ENCODE results near the gene FSTL3.
"Not testable (repeated sequence)": the region's sequence is repeated elsewhere in the genome, so short reads cannot be mapped to it uniquely, and the experiment has no call there.

The FSTL3 gene

DNA sequence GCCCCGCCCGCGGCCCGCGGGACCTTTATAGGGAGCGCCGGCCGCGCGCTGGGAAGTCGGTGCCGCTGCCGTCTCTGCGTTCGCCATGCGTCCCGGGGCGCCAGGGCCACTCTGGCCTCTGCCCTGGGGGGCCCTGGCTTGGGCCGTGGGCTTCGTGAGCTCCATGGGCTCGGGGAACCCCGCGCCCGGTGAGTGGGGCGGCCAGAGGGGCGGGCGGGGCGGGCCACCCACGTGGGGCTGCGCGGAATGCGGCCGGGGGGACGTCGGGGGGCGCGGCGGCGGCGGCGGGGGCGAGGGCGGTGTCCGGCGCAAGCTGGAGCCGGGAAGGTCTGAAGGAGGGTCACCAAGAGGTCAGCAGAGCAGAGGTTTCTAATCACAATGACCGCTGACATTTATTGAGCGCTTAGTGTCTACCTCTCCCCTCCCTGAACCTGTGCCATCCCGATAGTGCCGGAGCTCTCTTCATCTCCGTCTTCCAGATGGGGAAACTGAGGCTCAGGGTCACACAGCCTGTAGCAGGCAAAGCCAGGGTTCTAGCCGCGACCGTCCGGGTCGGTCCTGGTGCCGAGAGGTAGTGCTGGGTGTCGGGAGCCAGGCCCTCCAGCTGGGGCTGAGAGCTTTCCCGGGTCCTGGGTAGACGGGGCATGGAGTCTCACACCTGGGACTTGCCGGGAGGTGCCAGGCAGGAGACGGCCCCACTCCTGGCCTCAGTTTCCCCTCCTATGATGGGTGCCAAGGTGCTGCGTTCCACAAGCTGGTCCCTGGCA is at the start of gene FSTL3:
Gene FSTL3, plus strand, starts transcription at position 54 of the 767 bp plus-strand sequence. Its CDS starts 32 bp downstream, at position 86.
- no peak for DNase-seq (ENCODE audit: low read depth in 3 of 3)

DNA sequence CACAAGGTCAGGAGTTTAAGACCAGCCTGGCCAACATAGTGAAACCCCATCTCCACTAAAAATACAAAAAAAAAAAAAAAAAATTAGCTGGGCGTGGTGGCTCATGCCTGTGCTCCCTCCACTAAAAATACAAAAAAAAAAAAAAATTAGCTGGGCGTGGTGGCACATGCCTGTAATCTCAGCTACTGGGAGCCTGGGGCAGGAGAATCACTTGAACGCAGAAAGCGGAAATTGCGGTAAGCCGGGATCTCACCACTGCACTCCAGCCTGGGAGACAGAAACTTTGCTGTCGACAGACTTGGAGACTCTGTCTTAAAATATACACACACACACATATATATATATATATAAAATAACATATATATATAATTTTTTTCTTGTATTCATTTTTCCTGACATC is 49.6 kb upstream of the FSTL3 start:
- not testable (repeated sequence) for DNase-seq (ENCODE audit: low read depth in 3 of 3)

DNA sequence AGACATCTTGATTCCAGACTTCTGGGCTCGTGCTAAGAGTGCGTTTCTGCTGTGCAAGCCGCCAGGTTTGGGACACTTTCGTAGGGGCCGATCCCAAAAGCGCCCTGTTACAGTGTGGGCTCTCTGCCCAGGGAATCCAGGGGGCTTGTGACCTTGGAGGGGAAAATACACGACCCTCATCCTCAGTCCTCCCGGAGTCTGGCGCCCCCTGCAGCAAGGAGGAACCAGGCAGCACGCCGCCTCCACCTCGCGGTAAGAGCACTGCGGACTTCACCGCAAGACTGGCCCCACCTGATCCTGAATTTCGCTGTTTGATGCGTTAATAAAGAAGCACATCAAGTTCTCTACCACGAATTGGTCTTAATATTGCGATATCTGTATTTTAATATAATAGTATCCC is 48.0 kb upstream of the FSTL3 start:
- no peak for DNase-seq (ENCODE audit: low read depth in 3 of 3)

DNA sequence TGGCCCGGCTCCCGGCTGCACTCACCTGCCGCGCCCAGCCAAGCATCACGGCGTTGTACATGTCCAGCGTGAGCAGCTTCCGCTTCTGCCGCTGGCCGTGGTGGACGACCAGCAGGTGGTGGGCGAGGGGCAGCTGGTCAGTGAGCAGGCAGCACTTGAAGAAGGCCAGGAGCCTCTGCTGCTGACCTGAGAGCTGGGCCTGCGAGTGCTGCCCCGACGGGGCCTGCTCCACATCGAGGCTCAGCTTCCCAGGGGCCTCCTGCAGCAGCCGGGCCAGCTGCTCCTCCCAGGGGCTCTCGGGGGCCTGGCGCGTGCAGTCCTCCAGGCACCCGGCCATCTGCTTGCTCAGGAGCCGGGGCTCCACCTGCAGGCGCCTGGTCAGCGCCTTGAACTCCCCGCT is 46.7 kb upstream of the FSTL3 start:
- DNase-seq (ENCODE audit: low read depth in 3 of 3) = not testable (repeated sequence)

DNA sequence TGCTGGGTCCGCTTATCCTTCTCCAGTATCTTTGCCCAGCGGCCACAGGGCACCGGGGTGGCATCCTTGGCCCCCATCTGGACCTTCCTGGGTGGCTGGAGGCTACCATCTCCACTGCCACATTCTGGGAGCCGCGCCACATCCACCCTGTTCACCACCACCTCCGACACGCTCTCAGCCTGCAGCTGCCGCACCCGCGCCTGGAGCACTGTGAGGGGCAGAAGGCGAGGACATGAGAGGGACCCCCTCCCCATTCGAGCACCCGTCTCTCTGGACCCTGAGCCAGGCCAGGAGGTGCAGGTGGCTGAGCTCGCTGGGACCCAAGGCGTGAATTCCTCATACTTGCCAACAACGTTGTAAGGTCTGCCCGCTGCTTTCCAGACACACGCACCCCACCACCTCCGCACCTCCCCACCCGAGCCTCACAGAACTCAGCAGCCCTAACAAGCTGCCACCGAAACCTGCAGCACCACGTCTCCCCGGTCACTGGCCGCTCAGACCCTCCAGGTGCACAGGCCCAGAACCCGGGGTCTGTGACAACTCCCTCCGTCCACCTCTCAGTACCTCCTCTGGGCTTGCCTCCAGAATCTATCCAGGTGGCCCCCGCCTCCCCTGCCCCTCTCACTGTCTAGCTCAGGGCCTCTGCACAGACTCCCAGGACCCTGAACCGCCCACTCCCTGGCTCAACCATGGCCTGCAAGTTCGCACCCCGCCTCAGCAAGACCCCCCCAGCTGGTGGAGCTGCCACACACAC is 46.1 kb upstream of the FSTL3 start:
- no peak for DNase-seq (ENCODE audit: low read depth in 3 of 3)

DNA sequence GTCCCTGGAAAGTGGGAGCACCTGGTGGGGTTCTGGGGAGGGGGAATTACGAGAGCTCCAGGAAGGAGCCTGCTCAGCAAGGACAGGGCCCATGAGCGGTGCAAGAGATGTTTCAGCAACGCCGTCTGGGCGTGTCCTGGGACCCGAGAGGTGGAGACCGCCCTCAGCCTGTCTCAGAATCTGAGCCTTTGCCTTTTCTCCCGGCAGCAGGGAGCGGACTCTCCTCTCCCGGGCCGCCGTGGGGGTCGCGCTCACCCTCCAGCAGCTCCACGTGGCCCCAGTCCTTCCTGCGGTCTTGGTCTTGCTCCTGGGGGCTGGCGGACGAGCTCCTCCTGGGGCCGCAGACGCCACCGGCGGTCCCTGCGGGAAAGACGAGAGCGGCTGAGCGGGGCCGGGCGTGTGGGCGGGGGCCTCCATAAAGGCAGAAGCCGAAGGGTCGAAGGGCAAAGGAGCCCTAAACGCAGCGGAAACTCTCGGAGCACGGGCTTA is 43.6 kb upstream of the FSTL3 start:
- DNase-seq (ENCODE audit: low read depth in 3 of 3) = peak in 1 of 3 experiments; percentile 40

DNA sequence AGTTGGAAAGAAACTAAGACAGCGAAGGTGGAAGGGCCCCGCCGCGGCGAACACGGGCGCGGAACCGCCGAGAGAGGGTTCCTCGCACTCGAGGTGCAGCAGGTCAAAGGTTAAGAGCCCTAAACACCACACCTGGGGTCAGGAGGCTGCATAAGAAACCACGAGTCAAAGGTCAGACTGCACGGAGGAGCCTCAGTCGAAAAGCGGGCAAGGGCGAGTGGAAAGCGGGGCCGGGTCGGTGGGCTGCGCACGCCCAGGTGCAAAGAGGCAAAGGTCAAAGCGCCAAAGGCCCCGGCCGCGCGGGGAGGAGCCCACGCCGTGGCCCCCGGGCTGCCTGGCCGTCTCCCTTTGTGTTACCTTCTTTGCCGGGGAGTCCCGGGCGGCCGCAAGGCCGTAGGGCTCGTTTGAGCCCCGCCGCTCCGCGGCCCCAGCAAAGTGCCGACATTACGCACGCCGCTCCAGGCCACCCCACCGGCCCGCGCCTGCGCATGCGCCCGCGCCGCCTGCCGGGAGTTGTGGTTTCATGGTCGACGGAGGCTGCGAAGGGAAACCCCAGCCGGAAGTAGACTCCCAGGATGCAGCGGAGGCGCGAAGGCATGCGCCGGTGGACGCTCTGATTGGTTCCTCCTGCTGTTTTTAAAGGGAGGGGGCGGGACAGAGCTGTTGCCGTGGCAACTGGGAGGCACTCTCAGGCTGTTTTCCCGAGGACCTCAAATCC is 43.0 kb upstream of the FSTL3 start, which contains the start of gene POLRMT:
Gene POLRMT, minus strand, starts transcription at position 470 of the 718 bp plus-strand sequence. Its CDS starts 25 bp downstream, at position 445.
- peak; percentile 86 to 94 (median 91) for DNase-seq (ENCODE audit: low read depth in 3 of 3)

DNA sequence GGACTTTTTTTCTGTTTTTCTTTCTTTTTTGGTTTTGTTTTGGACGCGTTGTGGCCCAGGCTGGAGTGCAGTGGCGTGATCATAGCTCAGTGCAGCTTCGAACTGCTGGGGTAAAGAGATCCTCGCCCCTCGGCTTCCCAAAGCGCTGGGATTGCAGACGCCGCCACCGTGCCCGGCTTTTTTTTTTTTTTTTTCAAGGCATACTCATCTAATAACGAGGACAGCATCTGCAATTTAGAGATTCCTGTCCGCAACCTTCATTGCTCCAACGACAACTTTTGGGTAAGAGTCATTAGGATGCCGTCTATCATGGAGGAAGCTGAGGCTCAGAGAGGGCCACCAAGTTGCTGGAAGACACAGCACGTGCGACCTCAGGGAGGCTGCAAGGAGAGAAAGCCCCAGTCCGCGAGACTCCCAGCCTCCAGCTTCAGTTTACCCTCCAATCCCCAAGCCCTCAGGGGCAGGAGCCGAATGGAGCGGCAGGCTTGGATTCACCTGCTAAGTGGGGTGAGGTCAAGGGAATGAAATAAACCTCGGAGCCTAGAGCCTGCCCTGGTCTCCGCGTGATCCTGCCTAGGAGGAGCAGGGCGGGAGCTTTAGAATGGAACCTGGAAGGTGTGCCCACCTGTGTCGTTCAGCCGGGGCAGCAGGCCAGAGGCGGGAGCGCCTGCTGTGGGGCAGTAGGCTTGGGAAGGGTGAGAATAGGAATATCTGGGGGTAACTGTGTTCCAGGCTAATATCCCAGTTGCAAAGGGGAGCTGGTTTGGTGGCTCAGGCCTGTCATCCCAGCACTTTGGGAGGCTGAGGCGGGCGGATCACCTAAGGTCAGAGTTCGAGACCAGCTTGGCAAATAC is 42.2 kb upstream of the FSTL3 start:
- DNase-seq (ENCODE audit: low read depth in 3 of 3) = no peak

DNA sequence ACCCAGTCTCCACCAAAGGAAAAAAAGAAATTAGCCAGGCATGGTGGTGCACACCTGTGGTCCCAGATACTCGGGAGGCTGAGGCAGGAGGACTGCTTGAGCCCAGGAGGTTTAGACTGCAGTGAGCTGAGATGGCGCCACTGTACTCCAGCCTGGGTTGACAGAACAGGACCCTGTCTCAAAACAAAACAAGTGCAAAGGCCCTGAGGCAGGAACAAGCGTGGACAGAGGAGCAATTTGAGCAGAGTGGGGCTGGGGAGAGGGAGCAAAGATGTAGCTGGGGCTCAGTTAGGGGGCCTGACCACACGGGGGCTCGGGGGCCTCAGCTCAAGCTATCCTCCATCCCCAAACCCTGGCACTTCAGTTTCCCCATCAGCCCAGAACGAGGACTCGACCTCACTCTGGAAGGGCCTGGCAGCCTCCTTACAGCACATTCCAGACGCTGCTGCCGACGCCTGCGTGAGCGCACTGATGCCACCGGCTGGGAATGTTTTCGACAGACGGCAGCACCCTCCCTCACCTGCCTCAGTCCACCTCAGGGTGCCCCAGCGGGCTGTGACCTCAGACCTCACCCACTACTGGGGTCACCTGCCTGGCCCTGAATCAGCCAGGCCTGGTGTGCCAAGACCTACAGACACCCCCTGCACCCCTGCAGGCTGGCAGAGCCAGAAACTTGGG is 41.1 kb upstream of the FSTL3 start:
- no peak for DNase-seq (ENCODE audit: low read depth in 3 of 3)

DNA sequence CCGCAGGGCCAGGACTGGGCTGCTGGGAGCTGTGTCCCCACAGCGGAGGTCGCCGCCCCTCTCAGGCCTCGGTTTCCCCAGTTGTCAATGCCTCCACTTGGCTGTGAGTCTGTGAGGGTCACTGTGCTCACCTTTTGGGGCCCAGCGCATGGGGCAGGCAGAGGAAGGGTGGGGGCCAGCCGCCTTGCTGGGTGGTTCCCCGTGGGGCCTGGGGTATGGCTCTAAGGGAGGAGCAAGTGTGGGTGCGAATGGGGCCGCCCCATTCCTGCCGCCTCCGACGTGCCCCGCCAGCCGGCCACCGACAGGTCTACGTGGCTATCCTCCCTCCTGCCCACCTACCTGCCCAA is 37.3 kb upstream of the FSTL3 start:
- no peak for DNase-seq (ENCODE audit: low read depth in 3 of 3)

DNA sequence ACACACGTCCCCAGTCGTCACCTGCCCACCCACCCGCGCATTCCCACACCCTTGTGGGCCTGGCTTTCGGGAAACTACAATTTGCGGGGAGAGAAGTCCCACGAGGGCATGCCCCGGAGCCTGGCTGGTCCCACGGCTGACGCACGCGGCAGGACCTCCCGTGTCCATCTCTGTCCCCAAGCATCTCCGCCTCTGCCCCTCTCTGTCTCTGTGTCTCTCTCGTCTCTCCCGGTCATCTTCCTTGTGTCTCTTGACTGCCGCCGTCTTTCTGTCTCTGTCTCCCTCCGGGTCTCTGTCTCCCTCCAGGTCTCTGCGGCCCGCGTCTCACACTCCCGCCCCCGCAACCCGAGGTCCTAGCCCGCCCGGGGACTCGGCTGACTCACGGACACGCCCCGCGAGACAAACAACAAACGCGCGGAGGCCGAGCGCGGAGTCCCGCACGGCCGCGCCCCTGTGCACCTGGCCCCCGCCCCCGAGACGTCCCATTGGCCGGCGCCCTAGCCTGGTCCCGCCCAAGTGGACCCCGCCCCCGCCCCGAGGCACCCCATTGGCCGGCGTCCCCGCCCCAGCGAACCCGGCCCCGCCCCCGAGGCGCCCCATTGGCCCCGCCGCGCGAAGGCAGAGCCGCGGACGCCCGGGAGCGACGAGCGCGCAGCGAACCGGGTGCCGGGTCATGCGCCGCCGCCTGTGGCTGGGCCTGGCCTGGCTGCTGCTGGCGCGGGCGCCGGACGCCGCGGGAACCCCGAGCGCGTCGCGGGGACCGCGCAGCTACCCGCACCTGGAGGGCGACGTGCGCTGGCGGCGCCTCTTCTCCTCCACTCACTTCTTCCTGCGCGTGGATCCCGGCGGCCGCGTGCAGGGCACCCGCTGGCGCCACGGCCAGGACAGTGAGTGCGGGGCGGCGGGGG is 36.7 kb upstream of the FSTL3 start, which contains the start of gene FGF22:
Gene FGF22, plus strand, starts transcription at position 627 of the 908 bp plus-strand sequence. Its CDS starts 47 bp downstream, at position 674.
- peak; percentile 93 to 97 (median 94) for DNase-seq (ENCODE audit: low read depth in 3 of 3)

DNA sequence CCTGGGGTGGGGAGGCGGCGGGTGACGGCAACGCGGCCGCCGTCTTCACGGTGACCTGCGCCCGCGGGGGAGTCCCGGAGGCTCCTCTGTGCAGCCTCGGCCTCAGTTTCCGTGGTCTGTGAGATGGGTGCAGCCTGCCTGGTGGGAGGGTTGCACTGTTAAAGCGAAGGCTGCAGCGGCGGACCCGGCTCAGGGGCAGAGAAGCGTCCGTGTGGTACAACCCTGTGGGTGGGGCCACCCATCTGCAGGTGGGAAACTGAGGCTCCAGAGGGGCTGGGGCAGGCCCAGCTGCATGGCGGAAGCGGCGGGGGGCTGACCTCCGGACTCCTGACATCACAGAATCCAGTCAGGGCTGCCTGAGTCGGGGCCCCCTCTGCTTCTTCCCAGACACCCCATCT is 36.0 kb upstream of the FSTL3 start:
- no peak for DNase-seq (ENCODE audit: low read depth in 3 of 3)

DNA sequence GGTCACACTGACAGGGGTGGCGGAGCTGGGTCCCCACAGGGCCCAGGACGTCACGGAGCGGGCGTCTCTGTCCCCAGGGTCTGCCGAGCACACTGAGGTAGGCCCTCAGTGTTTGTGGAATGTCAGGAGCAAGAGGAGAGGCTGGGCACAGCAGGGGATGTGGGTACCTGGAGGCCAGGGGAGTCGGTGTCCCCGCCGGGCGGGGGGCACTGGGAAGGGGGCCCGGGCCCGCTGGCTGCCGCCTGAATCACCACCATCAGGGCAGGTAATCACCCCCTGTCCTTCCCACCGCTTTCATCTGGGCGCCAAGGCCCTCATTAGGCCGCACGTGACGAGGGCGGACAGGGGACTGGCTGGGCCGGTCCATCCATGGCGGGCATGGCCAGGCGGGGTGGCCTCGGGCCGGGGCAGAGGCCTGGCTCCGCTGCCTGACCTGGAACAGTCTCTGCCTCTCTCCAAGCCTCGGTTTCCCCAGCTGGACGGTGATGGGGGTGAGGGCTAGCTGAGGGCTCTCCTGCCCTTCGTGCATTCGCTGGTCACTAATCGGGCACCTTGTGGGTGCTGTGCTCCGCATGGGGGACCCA is 35.5 kb upstream of the FSTL3 start:
- DNase-seq (ENCODE audit: low read depth in 3 of 3) = no peak

DNA sequence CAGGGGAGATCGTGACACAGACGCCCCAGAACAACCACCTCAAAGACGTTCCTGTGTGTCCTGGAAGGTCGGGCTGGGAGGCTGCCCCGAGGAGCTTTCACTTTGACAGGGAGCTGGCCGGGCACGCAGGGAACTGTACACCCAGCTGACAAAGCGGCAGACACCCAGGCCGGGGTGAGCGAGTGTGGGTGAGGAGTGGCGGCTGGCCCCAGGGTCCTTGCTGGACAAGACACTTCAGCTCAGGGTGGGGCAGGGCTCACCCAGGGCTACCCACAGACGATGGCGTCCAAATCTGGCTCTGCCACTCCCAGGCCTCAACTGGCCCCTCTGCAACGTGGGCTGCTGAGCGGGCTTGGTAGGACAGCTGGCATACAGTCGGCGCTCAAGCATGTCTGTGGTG is 34.5 kb upstream of the FSTL3 start:
- DNase-seq (ENCODE audit: low read depth in 3 of 3) = no peak

DNA sequence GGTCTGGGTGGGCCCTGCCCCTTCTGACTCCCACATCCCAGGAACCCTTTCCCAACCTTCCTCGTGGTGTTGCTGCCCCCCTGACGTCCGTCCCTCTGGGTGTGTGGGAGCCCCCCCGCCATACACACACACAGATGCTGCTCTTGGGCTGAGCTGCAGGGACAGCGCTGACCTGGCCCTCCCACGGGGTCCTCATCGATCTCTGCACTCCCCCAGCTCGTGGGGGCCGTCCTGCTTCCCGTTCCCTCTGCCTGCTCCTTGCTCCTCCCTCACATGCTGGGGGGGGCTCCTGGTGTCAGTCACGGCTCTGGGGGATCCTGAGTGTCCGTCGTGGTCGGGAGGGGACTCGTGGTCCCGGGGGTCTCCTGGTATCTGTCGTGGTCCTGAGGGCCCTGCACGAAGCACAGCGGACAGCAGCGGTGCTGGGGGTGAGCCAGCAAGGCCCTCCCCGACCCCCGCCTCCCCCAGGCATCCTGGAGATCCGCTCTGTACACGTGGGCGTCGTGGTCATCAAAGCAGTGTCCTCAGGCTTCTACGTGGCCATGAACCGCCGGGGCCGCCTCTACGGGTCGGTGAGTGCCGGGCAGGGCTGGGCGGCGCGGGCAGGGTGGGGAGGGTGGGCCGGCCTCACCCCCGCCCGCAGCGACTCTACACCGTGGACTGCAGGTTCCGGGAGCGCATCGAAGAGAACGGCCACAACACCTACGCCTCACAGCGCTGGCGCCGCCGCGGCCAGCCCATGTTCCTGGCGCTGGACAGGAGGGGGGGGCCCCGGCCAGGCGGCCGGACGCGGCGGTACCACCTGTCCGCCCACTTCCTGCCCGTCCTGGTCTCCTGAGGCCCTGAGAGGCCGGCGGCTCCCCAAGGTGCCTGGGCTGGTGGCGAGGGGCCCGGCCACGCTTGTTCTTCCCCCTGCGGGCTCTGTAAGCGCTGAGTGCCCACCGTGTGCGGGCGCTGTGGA is 33.1 kb upstream of the FSTL3 start:
- DNase-seq (ENCODE audit: low read depth in 3 of 3) = no peak

DNA sequence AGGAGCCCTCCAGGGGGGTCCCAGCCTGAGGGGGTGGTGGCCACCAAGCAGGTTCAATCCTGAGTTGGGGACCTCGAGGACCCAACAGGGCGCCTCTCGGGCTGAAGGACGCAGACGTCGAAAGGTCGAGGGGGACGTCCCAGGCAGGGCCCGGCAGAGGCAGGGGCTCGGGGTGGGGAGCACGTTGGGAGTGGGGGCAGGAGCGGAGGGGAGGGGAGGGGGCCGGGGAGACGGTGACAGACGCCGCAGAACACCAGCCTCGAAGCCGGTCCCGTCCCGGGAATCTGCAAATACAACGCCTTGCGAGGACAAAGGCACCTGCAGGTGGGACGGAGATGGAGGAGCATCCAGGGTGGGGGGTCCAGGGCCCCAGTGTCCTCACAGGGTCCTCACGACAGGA is 32.5 kb upstream of the FSTL3 start:
- DNase-seq (ENCODE audit: low read depth in 3 of 3) = no peak

DNA sequence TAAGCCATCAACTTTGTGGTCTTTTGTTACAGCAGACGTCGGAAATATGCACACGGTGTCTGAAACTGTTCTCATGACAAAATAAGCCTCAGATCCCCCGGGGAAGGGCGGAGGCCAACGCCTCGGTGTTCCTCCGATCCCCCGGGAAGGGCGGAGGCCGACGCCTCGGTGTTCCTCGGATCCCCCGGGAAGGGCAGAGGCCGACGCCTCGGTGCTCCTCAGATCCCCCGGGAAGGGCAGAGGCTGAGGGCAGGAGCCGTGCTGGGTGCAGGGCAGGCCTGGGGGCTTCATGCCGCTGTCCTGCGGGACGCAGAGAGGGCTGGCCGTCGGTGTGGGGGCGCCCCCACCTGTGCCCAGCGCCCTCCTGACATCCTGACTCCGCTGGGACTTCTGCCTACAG is 31.8 kb upstream of the FSTL3 start:
- DNase-seq (ENCODE audit: low read depth in 3 of 3) = no peak

DNA sequence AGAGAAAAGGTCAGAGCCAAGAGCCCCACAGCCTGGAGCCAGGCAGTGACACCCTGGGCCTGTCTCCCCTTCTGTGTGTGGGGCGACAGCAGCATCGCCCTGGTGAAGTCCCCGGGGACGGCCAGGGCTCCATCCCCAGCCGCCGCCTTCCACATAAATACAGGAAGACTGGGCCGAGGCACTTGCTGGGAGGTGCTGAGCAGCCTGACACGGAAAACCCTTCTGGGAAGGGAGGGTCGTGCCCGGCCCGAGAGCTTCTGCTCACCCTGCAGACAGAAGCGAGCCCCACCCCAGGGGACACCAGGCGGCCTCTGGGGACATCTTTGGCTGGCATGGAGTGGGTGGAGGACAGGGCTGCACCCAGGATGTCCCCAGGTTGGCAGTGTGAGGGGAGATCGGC is 31.4 kb upstream of the FSTL3 start:
- DNase-seq (ENCODE audit: low read depth in 3 of 3) = no peak

Measured in stimulated activated CD4-positive, alpha-beta T cell treated with anti-CD3 and anti-CD28 coated beads, TNF-alpha, amount 100 ng/mL, for 4 hours (primary cell).